ENCODE measurements around the gene DCC.

DCC gene

DNA sequence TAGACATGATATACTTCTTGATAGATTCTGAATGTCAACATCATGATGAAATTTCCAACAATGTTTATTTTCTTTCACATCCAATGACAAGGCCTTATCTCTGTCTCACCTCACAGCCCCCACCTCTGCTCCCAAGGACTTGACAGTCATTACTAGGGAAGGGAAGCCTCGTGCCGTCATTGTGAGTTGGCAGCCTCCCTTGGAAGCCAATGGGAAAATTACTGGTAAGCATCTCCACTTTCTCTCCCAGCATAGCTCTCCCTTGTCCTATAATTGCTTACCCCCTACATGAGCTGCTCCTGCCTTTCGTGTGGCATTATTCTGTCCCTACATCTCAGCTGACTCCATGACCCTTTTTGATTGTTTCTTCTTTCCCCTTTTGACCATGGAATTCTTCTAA is 1062.7 kb downstream of the DCC start:
- Histone ChIP-seq H3K4me3 (ENCODE audit: low read depth, low read length) (no peak overlapping the region), H3K9me3 (no peaks in the 10 kb centered on the region), H3K36me3 (no peaks in the 10 kb centered on the region), H3K4me1 (no peaks in the 10 kb centered on the region), H3K27me3 (no peaks in the 10 kb centered on the region)
- no peak for DNase-seq
- TF ChIP-seq, protein P1, sequence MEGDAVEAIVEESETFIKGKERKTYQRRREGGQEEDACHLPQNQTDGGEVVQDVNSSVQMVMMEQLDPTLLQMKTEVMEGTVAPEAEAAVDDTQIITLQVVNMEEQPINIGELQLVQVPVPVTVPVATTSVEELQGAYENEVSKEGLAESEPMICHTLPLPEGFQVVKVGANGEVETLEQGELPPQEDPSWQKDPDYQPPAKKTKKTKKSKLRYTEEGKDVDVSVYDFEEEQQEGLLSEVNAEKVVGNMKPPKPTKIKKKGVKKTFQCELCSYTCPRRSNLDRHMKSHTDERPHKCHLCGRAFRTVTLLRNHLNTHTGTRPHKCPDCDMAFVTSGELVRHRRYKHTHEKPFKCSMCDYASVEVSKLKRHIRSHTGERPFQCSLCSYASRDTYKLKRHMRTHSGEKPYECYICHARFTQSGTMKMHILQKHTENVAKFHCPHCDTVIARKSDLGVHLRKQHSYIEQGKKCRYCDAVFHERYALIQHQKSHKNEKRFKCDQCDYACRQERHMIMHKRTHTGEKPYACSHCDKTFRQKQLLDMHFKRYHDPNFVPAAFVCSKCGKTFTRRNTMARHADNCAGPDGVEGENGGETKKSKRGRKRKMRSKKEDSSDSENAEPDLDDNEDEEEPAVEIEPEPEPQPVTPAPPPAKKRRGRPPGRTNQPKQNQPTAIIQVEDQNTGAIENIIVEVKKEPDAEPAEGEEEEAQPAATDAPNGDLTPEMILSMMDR (IDR thresholded peaks at IDR 0.05; ENCODE audit: low read depth, low read length): no peak

DNA sequence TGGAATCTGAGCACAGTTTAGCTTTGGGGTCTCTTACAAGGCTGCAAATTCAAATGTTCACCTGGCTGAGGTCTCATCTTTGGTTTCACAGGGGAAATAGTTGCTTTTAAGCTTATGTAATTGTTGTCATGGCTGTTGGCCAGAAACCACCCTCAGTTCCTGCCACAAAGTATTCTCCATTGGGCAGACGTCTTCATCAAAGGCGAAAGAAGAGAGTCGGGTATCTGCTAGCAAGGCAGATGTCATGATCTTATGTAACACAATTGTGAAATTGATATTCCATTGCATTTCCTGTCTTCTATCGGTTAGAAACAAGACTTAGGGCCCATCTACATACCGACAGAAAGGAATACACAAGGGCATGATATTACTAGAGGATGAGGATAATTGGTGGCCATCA is 1068.3 kb downstream of the DCC start:
- no peaks in the 10 kb centered on the region for H3K4me1 ChIP-seq
- H3K4me3 ChIP-seq (ENCODE audit: low read depth, low read length): no peak overlapping the region
- no peaks in the 10 kb centered on the region for H3K9me3 ChIP-seq
- no peaks in the 10 kb centered on the region for H3K36me3 ChIP-seq
- no peak for DNase-seq
- H3K27me3 ChIP-seq: no peaks in the 10 kb centered on the region
- TF ChIP-seq, protein P1 (IDR thresholded peaks at IDR 0.05; ENCODE audit: low read depth, low read length): no peak

DNA sequence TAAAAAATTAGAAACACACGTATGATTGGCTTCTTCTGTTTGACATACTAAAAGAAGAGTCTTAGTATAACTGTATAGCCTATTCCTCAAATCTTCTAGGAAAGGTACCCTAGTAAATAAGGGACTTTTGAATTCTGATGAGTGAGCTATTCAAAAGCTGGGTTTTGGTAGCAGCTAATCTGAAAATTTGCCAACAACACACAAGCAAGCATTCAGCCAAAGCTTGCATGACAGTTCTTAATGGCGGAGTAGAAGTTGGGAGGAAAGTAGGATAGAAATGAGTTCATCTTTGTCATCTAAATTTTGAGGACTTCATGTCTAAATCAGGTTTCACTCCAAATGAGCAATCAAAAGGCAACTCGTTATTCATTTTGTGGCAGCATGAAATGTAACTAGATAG is 1071.5 kb downstream of the DCC start:
- TF ChIP-seq, protein P1 (IDR thresholded peaks at IDR 0.05; ENCODE audit: low read depth, low read length): no peak
- no peaks in the 10 kb centered on the region for H3K9me3 ChIP-seq
- no peaks in the 10 kb centered on the region for H3K36me3 ChIP-seq
- H3K4me3 ChIP-seq (ENCODE audit: low read depth, low read length): no peak overlapping the region
- no peaks in the 10 kb centered on the region for H3K27me3 ChIP-seq
- no peaks in the 10 kb centered on the region for H3K4me1 ChIP-seq
- DNase-seq: no peak

DNA sequence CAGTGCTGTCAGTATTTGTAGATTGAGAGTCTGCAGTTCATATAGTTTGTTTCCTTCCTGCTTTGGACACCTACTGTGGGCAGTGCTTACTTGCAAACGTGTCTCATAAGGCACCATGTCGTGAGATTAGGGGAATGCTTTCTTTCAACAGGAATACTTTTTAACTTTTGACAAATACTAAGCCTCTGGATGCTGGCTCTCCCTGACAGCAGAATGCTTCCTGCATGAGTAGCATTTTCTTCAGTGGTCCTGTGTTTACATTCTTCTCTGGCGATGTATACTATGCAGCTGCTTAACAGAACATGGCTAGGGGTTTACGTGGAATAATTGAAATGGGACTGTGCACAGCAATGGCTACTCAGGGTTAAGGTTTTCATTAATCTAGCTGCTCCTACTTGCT is 1077.0 kb downstream of the DCC start:
- TF ChIP-seq, protein P1 (IDR thresholded peaks at IDR 0.05; ENCODE audit: low read depth, low read length): no peak
- Histone ChIP-seq H3K4me1 (no peaks in the 10 kb centered on the region), H3K4me3 (ENCODE audit: low read depth, low read length) (no peak overlapping the region), H3K36me3 (no peaks in the 10 kb centered on the region), H3K27me3 (no peaks in the 10 kb centered on the region), H3K9me3 (no peaks in the 10 kb centered on the region)
- no peak for DNase-seq

DNA sequence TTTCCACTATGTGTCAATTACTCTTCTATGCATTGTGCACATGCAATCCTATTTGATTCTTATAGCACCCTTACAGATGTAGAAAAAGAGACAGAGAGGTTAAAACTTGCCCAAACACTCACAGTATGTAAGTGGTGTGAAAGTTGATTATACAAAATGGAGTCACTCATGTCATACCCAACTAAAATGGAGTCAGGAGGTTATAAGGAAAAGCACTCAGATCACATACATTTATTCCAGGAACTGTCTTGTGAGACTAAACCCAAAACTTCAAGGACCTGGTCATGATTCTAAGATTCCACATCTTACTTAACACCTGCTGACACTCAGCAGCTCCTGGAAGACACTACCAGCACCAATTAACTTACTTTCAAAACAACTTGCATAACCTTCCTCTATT is 1081.9 kb downstream of the DCC start:
- no peaks in the 10 kb centered on the region for H3K36me3 ChIP-seq
- TF ChIP-seq, protein P1 (IDR thresholded peaks at IDR 0.05; ENCODE audit: low read depth, low read length): no peak
- DNase-seq: no peak
- H3K9me3 ChIP-seq: no peaks in the 10 kb centered on the region
- no peaks in the 10 kb centered on the region for H3K27me3 ChIP-seq
- no peaks in the 10 kb centered on the region for H3K4me1 ChIP-seq
- H3K4me3 ChIP-seq (ENCODE audit: low read depth, low read length): no peak overlapping the region

DNA sequence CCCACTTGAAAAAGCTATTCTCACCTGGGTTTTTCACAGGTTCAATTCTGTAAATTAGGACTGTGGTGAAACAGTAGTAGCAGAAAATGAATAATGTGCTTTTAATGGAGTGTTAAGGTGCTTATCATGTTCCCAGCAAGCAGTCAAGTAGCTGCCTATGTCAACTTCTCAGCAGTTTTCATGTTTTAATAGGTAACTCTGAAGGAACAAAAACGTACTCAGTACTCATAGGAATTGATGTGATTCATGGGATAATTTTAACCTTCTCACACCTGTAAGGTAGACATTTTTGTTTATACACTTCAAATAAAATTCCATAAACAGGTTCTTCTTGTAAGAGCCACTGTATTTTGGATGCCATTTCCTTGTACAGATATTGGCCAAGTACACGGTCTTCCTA is 1082.9 kb downstream of the DCC start:
- Histone ChIP-seq H3K27me3 (no peaks in the 10 kb centered on the region), H3K36me3 (no peaks in the 10 kb centered on the region), H3K9me3 (no peaks in the 10 kb centered on the region), H3K4me3 (ENCODE audit: low read depth, low read length) (no peak overlapping the region), H3K4me1 (no peaks in the 10 kb centered on the region)
- TF ChIP-seq, protein P1 (IDR thresholded peaks at IDR 0.05; ENCODE audit: low read depth, low read length): no peak
- DNase-seq: no peak

Measured in BE2C (cell line).